Tibial artery (tissue), 4 donors: ENCODE data around the gene SLC39A3.

Source experiments
- DNase-seq, 2 donors: peaks; one replicate each; pipeline ENCODE4 v3.0.0-alpha.2; 2019
- H3K27ac ChIP-seq, 2 donors: fragments of 200-600 bp; sonication (generic) in 1 of 2; 1 replicate in 1 of 2; 2 replicates in 1 of 2; pipeline ENCODE4 v1.5.1; 2018 to 2019; ENCODE audit warnings: mild to moderate bottlenecking in 1 of 2
- H3K27me3 ChIP-seq, 2 donors: fragments of 200-600 bp; sonication (generic) in 1 of 2; one replicate each; pipeline versions ENCODE4 v1.5.1 to v1.6.0; 2016 to 2019
- H3K36me3 ChIP-seq, 3 donors: fragments of 200-600 bp; sonication (generic) in 2 of 3; one replicate each; pipeline ENCODE4 v1.5.1; 2016 to 2019; ENCODE audit warnings: mild to moderate bottlenecking in 2 of 3
- H3K4me1 ChIP-seq, 4 donors: fragments of 200-600 bp; sonication (generic) in 2 of 4; 1 replicate in 3 of 4; 2 replicates in 1 of 4; pipeline ENCODE4 v1.5.1; 2016 to 2019
- H3K4me3 ChIP-seq, 2 donors: fragments of 200-600 bp; sonication (generic) in 1 of 2; 1 replicate in 1 of 2; 2 replicates in 1 of 2; pipeline ENCODE4 v1.5.1; 2018 to 2019; ENCODE audit warnings: mild to moderate bottlenecking in 2 of 2
- H3K9me3 ChIP-seq, 3 donors: fragments of 200-600 bp; sonication (generic) in 1 of 3; one replicate each; pipeline ENCODE4 v1.5.1; 2016 to 2019
- intact Hi-C: fragments of 100-400 bp; cut with DNase I; formaldehyde crosslinking; loops from one replicate; pipeline ENCODE4 v1.15.0; 2023; ENCODE audit warnings: low total_unique reads
- TF ChIP-seq, protein P1 (sequence below), 2 experiments: fragments of 200-600 bp in 1 of 2; fragments of 450-650 bp in 1 of 2; IDR thresholded peaks; one replicate each; pipeline ENCODE4 v1.5.1; 2017 to 2019; ENCODE audit warnings: antibody characterized with exemption in 2 of 2, mild to moderate bottlenecking in 1 of 2, moderate library complexity in 1 of 2

SLC39A3 gene

GRCh38 chr19:2770055-2771013 lies 30.5 kb upstream of the SLC39A3 start:
- TF ChIP-seq, protein P1, sequence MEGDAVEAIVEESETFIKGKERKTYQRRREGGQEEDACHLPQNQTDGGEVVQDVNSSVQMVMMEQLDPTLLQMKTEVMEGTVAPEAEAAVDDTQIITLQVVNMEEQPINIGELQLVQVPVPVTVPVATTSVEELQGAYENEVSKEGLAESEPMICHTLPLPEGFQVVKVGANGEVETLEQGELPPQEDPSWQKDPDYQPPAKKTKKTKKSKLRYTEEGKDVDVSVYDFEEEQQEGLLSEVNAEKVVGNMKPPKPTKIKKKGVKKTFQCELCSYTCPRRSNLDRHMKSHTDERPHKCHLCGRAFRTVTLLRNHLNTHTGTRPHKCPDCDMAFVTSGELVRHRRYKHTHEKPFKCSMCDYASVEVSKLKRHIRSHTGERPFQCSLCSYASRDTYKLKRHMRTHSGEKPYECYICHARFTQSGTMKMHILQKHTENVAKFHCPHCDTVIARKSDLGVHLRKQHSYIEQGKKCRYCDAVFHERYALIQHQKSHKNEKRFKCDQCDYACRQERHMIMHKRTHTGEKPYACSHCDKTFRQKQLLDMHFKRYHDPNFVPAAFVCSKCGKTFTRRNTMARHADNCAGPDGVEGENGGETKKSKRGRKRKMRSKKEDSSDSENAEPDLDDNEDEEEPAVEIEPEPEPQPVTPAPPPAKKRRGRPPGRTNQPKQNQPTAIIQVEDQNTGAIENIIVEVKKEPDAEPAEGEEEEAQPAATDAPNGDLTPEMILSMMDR (IDR thresholded peaks at IDR 0.05): no peak
- Histone ChIP-seq H3K27me3 (no peaks in the 10 kb centered on the region), H3K9me3 (no peaks in the 10 kb centered on the region), H3K36me3 (peaks cover 22 to 47% (median 41%) of the 10 kb centered on the region in 3 donors), H3K27ac (no peak overlapping the region), H3K4me3 (no peak overlapping the region), H3K4me1 (peaks cover 0 to 22% (median 8%) of the 10 kb centered on the region in 4 donors)
- DNase-seq: no peak
- intact Hi-C loops: no loop called here

- intact Hi-C loops: no loop called here
- TF ChIP-seq, protein P1 (IDR thresholded peaks at IDR 0.05): no peak
- H3K4me1 ChIP-seq: peaks cover 0 to 20% (median 6%) of the 10 kb centered on the region in 4 donors
- H3K9me3 ChIP-seq: no peaks in the 10 kb centered on the region
- H3K4me3 ChIP-seq: no peak overlapping the region
- no peak overlapping the region for H3K27ac ChIP-seq
- no peaks in the 10 kb centered on the region for H3K27me3 ChIP-seq
- peaks cover 33 to 55% (median 52%) of the 10 kb centered on the region in 3 donors for H3K36me3 ChIP-seq
- DNase-seq: no peak
These were observed 29.4 kb upstream of the SLC39A3 start for GRCh38 chr19:2769218-2769617.

DNA sequence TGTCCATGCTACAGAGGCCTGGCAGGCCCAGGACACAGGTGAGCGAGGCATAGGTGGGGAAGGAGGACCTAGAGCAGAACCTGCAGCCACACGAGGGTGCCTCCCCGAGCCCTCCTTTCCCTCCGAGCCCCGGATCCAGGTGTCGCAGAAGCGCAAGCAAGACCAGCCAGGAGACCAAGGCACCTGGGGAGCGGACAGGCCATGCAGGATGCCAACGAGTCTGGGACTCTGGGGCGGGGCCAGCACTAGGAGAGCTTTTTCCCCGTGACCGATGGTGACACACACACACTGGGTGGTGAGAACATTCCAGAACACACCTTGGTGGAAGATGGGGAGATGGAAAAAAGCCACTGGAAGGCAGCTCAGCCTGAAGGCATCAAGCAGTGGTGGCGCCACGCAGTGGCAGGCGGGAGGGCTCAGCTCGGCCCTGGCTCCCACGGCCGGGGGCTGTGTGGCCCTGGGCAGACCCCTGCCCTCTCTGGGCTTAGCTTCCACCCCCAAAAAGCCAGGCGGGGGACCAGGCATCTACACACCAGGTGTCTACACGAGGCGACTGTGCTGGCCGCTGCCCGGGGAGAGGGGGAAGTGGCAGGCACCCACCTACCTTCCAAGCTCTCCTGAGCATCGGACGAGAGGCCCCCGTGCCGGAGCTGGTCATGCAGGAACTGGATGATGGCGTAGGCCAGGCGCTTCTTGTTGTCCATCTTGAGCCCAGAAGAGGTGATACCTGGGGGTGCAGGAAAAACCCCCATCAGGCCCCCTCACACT lies 28.7 kb upstream of the SLC39A3 start:
- H3K27me3 ChIP-seq: no peaks in the 10 kb centered on the region
- no peaks in the 10 kb centered on the region for H3K9me3 ChIP-seq
- intact Hi-C loops: no loop called here
- TF ChIP-seq, protein P1 (IDR thresholded peaks at IDR 0.05): no peak
- DNase-seq: no peak
- H3K27ac ChIP-seq: no peak overlapping the region
- no peak overlapping the region for H3K4me3 ChIP-seq
- H3K36me3 ChIP-seq: peaks cover 40 to 59% (median 57%) of the 10 kb centered on the region in 3 donors
- peaks cover 0 to 20% (median 6%) of the 10 kb centered on the region in 4 donors for H3K4me1 ChIP-seq

DNA sequence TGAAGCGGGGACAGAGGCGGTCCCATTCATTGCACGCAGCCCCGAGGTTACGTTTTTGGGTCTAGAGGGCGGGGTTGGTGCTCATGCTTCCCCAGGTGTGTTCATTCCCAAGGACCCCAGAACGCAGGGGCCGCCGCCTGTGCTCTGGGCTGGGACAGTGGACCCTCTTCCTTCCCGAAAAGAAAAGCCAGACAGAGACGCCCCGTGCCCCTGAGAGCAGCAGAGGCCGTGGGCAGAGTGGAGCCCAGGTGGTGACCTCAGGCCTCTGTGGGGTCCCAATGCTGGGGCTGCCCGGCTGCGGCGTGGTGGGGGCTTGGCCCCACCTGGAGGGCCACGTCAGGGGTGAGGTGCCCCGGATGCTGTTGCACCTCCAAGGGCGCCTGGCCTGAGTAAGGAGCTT lies 27.9 kb upstream of the SLC39A3 start:
- Histone ChIP-seq H3K4me3 (no peak overlapping the region), H3K4me1 (peaks cover 0 to 20% (median 6%) of the 10 kb centered on the region in 4 donors), H3K27ac (no peak overlapping the region), H3K36me3 (peaks cover 49 to 68% (median 65%) of the 10 kb centered on the region in 3 donors), H3K9me3 (no peaks in the 10 kb centered on the region), H3K27me3 (no peaks in the 10 kb centered on the region)
- DNase-seq: no peak
- TF ChIP-seq, protein P1 (IDR thresholded peaks at IDR 0.05): no peak
- intact Hi-C loops: no loop called here

GRCh38 chr19:2766594-2767372 lies 27.0 kb upstream of the SLC39A3 start:
- no peak for DNase-seq
- Histone ChIP-seq H3K4me1 (peaks cover 0 to 14% (median 6%) of the 10 kb centered on the region in 4 donors), H3K36me3 (peaks cover 58 to 76% (median 74%) of the 10 kb centered on the region in 3 donors), H3K27me3 (no peaks in the 10 kb centered on the region), H3K27ac (no peak overlapping the region), H3K9me3 (no peaks in the 10 kb centered on the region), H3K4me3 (no peak overlapping the region)
- intact Hi-C loops: no loop called here
- TF ChIP-seq, protein P1 (IDR thresholded peaks at IDR 0.05): no peak
